ENCODE results near the gene MT1X.

Gene MT1X

DNA sequence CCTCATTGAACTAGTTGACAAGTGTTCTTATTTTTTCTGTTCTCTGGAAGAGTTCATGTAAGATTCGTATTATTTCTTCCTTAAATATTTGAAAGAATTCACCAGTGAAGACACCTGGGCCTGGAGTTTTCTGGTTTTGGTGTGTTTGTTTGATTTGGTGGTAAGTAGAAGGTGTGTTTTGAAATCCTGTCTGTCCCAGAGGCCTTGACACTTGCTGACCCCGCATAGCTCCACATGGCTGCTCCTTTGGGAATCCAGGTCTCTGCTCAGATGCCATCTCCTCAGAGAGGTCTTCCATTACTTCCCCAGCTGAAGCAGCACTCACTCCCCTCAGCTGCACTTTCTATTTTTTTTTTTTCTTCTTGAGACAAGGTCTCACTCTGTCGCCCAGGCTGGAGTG lies 41.9 kb downstream of the MT1X start:
- no peaks in the 10 kb centered on the region for H3K36me3 ChIP-seq
- TF ChIP-seq CTCF (IDR thresholded peaks at IDR 0.05), result no peak
- no peak for DNase-seq

DNA sequence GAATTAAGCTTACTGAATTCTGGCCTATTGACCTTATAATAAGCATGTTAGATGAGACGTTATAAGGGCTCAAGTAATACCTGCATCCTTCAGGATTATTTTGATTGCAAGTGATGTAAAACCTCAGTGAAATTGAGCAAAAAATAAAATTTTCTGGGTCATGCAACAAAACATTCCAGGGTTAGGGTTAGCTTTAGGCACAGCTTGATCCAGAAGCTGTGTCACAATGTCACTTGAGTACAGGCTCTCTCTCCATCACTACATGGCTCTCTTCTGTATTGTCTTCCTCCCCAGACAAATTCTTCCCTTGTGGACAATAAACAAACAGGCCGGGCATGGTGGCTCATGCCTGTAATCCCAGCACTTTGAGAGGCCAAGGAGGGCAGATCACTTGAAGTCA lies 44.0 kb downstream of the MT1X start:
- Histone ChIP-seq H3K27me3 (no peaks in the 10 kb centered on the region), H3K36me3 (no peaks in the 10 kb centered on the region), H3K4me3 (no peak overlapping the region), H3K9me3 (no peaks in the 10 kb centered on the region), H3K27ac (no peak overlapping the region), H3K4me1 (peaks cover 0 to 29% (median 17%) of the 10 kb centered on the region in 4 donors)
- intact Hi-C loops (cut with DNase I; ENCODE audit: low total_unique reads), result no loop called here
- no peak for DNase-seq
- TF ChIP-seq CTCF (IDR thresholded peaks at IDR 0.05), result no peak

More for the DNA sequence above, 41.9 kb downstream of the MT1X start:
- Histone ChIP-seq H3K27me3 (no peaks in the 10 kb centered on the region), H3K4me3 (no peak overlapping the region), H3K9me3 (no peaks in the 10 kb centered on the region), H3K27ac (no peak overlapping the region), H3K4me1 (peaks cover 0 to 18% (median 7%) of the 10 kb centered on the region in 4 donors)
- intact Hi-C loops (cut with DNase I; ENCODE audit: low total_unique reads), result no loop called here

GRCh38 chr16:56726926-56727325 lies 44.7 kb downstream of the MT1X start:
- Histone ChIP-seq H3K9me3 (no peaks in the 10 kb centered on the region), H3K4me3 (no peak overlapping the region), H3K27me3 (no peaks in the 10 kb centered on the region), H3K27ac (no peak overlapping the region), H3K36me3 (no peaks in the 10 kb centered on the region), H3K4me1 (peaks cover 0 to 29% (median 17%) of the 10 kb centered on the region in 4 donors)
- DNase-seq, result no peak
- no peak for TF ChIP-seq CTCF (IDR thresholded peaks at IDR 0.05)
- intact Hi-C loops (cut with DNase I; ENCODE audit: low total_unique reads), result no loop called here

GRCh38 chr16:56728027-56728426 lies 45.8 kb downstream of the MT1X start:
- H3K36me3 ChIP-seq, result no peaks in the 10 kb centered on the region
- intact Hi-C loops (cut with DNase I; ENCODE audit: low total_unique reads), result no loop called here
- peaks cover 0 to 29% (median 17%) of the 10 kb centered on the region in 4 donors for H3K4me1 ChIP-seq
- no peak for DNase-seq
- TF ChIP-seq CTCF (IDR thresholded peaks at IDR 0.05), result no peak
- H3K4me3 ChIP-seq, result no peak overlapping the region
- no peak overlapping the region for H3K27ac ChIP-seq
- H3K9me3 ChIP-seq, result no peaks in the 10 kb centered on the region
- H3K27me3 ChIP-seq, result no peaks in the 10 kb centered on the region

DNA sequence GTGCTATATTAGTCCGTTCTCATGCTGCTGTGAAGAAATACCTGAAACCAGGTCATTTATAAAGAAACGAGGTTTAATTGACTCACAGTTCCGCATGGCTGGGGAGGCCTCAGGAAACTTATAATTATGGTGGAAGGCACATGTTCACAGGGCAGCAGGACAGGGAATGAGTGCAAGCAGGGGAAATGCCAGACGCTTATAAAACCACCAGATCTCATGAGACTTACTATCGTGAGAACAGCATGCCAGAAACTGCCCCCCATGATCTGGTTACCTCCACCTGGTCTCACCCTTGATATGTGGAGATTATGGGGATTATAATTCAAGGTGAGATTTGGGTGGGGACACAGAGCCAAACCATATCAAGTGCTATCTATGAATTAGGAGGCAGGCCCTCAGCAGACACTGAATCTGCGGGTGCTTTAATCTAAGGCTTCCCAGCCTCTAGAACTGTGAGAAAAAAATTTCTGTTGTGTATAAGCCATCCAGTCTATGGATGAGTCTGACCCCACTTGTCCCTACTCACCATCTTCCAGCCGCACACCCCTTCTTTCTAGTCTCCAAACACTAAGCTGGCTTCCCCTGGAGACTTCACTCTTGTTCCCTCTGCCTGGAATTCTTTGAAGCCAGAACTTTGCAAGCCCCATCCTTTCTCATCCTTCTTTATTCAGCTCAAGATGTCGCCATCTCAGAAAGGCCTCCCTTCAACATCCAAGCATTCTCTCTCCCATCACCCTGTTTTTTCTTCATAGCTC lies 46.9 kb downstream of the MT1X start:
- Histone ChIP-seq H3K9me3 (no peaks in the 10 kb centered on the region), H3K4me1 (peaks cover 0 to 29% (median 17%) of the 10 kb centered on the region in 4 donors), H3K36me3 (no peaks in the 10 kb centered on the region), H3K4me3 (peak overlapping the region; percentile 91 to 95), H3K27ac (peak overlapping the region; percentile 81 to 87), H3K27me3 (no peaks in the 10 kb centered on the region)
- TF ChIP-seq CTCF (IDR thresholded peaks at IDR 0.05), result no peak
- DNase-seq, result no peak
- intact Hi-C loops (cut with DNase I; ENCODE audit: low total_unique reads), result no loop called here
